Keratinocyte (primary cell): ENCODE data around the gene FAM53B. TPM values are rescaled to one million over a fixed set of nuclear protein-coding genes. Genes with fewer than 3 reads are reported as not detected.

ENCODE experiments used
- DNase-seq: peaks from one replicate; pipeline ENCODE4 v3.0.0-alpha.2; 2011; ENCODE audit warnings: low read depth, missing footprints, low spot score
- FAIRE-seq: peaks from 2 replicates; lab custom pipeline; 2011; peaks lifted over from hg19 to GRCh38; lab: Jason Lieb, UNC
- H2AFZ ChIP-seq: 2 replicates; pipeline ENCODE4 v1.6.0; 2012; ENCODE audit warnings: low read length, control low read depth, inconsistent platforms; ENCODE audit not compliant: control insufficient read depth
- H3K27ac ChIP-seq: 2 replicates; pipeline ENCODE4 v1.5.1; 2011; ENCODE audit warnings: low read length; ENCODE audit not compliant: control insufficient read depth, insufficient read depth
- H3K27me3 ChIP-seq: 3 replicates; pipeline ENCODE4 v1.6.0; 2011; ENCODE audit warnings: low read length; ENCODE audit not compliant: control insufficient read depth, insufficient read depth; ENCODE audit errors: extremely low read depth
- H3K36me3 ChIP-seq, 2 experiments: 2 replicates in 1 of 2; 3 replicates in 1 of 2; pipeline ENCODE4 v1.5.1; 2011; ENCODE audit warnings: low read length in 2 of 2, mild to moderate bottlenecking in 1 of 2; ENCODE audit not compliant: control insufficient read depth in 2 of 2, insufficient read depth in 2 of 2; ENCODE audit errors: extremely low read depth in 1 of 2
- H3K4me1 ChIP-seq: 3 replicates; pipeline ENCODE4 v1.5.1; 2011; ENCODE audit warnings: low read length; ENCODE audit not compliant: control insufficient read depth, insufficient read depth; ENCODE audit errors: extremely low read depth
- H3K4me2 ChIP-seq: 3 replicates; pipeline ENCODE4 v1.6.0; 2011; ENCODE audit warnings: low read depth, low read length; ENCODE audit not compliant: control insufficient read depth, insufficient read depth; ENCODE audit errors: extremely low read depth
- H3K4me3 ChIP-seq, 3 experiments: fragments of 200-600 bp in 1 of 3; sonication (generic) in 1 of 3; 2 replicates in 2 of 3; 3 replicates in 1 of 3; pipeline ENCODE4 v1.5.1; 2011 to 2016; ENCODE audit warnings: low read length in 3 of 3, mild to moderate bottlenecking in 3 of 3, control low read depth in 2 of 3, inconsistent platforms in 1 of 3, low read depth in 1 of 3, mixed read lengths in 1 of 3, mixed run types in 1 of 3, moderate library complexity in 1 of 3; ENCODE audit not compliant: control insufficient read depth in 2 of 3, insufficient read depth in 2 of 3; ENCODE audit errors: extremely low read depth in 1 of 3
- H3K79me2 ChIP-seq: 2 replicates; pipeline ENCODE4 v1.6.0; 2012; ENCODE audit warnings: low read length; ENCODE audit not compliant: control insufficient read depth, insufficient read depth
- H3K9ac ChIP-seq: 3 replicates; pipeline ENCODE4 v1.6.0; 2011; ENCODE audit warnings: low read length; ENCODE audit not compliant: control insufficient read depth, insufficient read depth; ENCODE audit errors: extremely low read depth
- H3K9me1 ChIP-seq: 3 replicates; pipeline ENCODE4 v1.6.0; 2011; ENCODE audit warnings: low read length; ENCODE audit not compliant: control insufficient read depth, insufficient read depth; ENCODE audit errors: extremely low read depth
- H3K9me3 ChIP-seq: 2 replicates; pipeline ENCODE4 v1.5.1; 2012; ENCODE audit warnings: low read depth, low read length; ENCODE audit not compliant: control insufficient read depth
- H4K20me1 ChIP-seq: 3 replicates; pipeline ENCODE4 v1.6.0; 2011; ENCODE audit warnings: low read length; ENCODE audit not compliant: control insufficient read depth, insufficient read depth; ENCODE audit errors: extremely low read depth
- CTCF ChIP-seq, 3 experiments: IDR thresholded peaks in 1 of 3; conservative IDR thresholded peaks in 1 of 3; optimal IDR thresholded peaks in 1 of 3; 2 replicates in 2 of 3; 3 replicates in 1 of 3; pipeline versions ENCODE3 to v1.5.1; 2011; ENCODE audit warnings: low read length in 3 of 3, mild to moderate bottlenecking in 3 of 3, moderate library complexity in 2 of 3, control low read depth in 1 of 3, inconsistent platforms in 1 of 3; ENCODE audit not compliant: insufficient read depth in 2 of 3; ENCODE audit errors: extremely low read depth in 1 of 3
- EZH2 ChIP-seq: IDR thresholded peaks from one replicate; pipeline ENCODE4 v1.6.1; 2012; ENCODE audit warnings: inconsistent platforms, mild to moderate bottlenecking, low read length, moderate library complexity
- dilution Hi-C: fragments of 300-500 bp; cut with MboI; formaldehyde crosslinking; loops from one replicate; pipeline ENCODE4 v1.7.0; 2020; ENCODE audit warnings: low sequenced_read_pairs; ENCODE audit not compliant: extremely low pct_ligation_motif_present
- polyA plus RNA-seq, 5 experiments: library from polyadenylated mRNA; depleted of rRNA in 3 of 5; stranded (reverse) in 3 of 5; stranded (forward) in 1 of 5; unstranded in 1 of 5; fragments of >200 nt; gene quantifications; 1 replicate in 1 of 5; 2 replicates in 3 of 5; 3 replicates in 1 of 5; pipeline versions ENCODE4 v1.2.1 to v1.2.3, GENCODE V29; 2011 to 2012; ENCODE audit warnings: missing spikeins in 2 of 5, low read depth in 1 of 5, low replicate concordance in 1 of 5

The FAM53B gene
- polyA plus RNA-seq, 1 donor (not counting 4 experiments of a cell fraction or from before 2014, with no cell fraction given), result 8.6 TPM

DNA sequence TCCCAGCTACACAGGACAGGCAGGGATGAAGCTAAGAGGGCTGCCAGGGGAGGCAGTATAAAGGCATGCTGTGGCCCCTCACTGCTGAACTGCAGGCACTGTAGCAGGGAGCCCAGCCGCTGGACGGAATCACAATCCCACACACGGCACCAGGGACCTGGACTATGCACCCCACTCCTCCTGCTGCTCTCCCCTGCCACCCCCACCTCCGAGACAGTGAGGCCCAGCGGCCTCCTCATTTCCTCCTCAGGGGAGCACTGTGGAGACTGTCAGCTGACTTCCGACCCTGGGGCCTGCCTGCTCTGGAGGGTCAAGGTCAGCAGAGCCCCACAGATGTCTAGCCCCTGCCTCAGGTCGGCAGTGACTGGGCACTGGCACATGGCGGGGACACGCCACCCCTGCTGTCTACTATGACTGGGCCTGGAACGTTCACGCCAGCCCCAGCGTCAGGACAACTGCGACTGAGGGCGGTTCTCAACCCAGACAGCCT is 92.7 kb downstream of the FAM53B start:
- Histone ChIP-seq H3K79me2 (peaks cover 25% of the 10 kb centered on the region), H3K4me1 (peaks cover 59% of the 10 kb centered on the region), H3K36me3 (peaks cover 0 to 7% of the 10 kb centered on the region in 2 experiments), H3K9me1 (no peaks in the 10 kb centered on the region), H3K4me3 (no peak overlapping the region), H3K27me3 (no peaks in the 10 kb centered on the region), H3K27ac (no peak overlapping the region), H3K9ac (no peak overlapping the region), H3K4me2 (no peak overlapping the region), H2AFZ (no peak overlapping the region), H3K9me3 (no peaks in the 10 kb centered on the region), H4K20me1 (no peaks in the 10 kb centered on the region)
- DNase-seq (no peak), FAIRE-seq (no peak)
- TF ChIP-seq EZH2 (no peak), CTCF (optimal IDR thresholded peaks at IDR 0.05 in 1 of 3, IDR thresholded peaks at IDR 0.05 in 1 of 3, conservative IDR thresholded peaks at IDR 0.05 in 1 of 3; ENCODE audit: extremely low read depth in 1 of 3, insufficient read depth in 2 of 3, low read length in 3 of 3) (no peak)
- dilution Hi-C loops, result no loop called here

DNA sequence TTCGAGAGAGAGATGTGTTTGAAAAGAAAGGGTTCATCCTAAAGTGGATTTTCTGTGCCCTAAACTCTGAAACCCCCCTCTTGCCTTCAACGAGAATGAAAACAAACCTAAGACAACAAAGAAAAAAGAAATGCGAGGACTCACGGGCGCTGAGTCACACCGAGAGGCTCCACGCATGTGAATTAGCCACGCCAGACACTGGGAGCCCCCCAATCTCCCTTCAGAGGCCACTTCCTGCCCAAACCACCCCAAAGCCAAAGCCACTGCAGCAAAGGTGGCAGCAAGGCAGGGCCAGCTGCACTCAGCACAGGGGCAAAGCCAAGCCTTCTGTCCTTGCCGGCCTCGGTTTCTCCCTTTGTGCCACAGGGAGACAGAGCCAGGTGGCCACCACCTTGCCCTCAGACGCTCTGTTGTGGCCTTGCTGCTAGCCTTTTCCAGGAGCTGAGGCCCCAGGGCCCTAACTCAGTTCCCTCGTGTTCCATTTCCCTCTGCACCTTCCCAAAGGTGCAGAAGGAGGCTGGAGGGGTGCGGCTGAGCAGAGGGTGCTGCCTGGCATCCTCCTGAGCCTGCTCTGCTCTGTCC is 93.3 kb downstream of the FAM53B start:
- Histone ChIP-seq H4K20me1 (no peaks in the 10 kb centered on the region), H2AFZ (no peak overlapping the region), H3K27me3 (no peaks in the 10 kb centered on the region), H3K9ac (no peak overlapping the region), H3K4me1 (peaks cover 59% of the 10 kb centered on the region), H3K27ac (no peak overlapping the region), H3K4me3 (no peak overlapping the region), H3K4me2 (no peak overlapping the region), H3K79me2 (peaks cover 27% of the 10 kb centered on the region), H3K9me3 (no peaks in the 10 kb centered on the region), H3K36me3 (peaks cover 0 to 9% of the 10 kb centered on the region in 2 experiments), H3K9me1 (no peaks in the 10 kb centered on the region)
- dilution Hi-C loops, result no loop called here
- TF ChIP-seq EZH2 (no peak), CTCF (optimal IDR thresholded peaks at IDR 0.05 in 1 of 3, IDR thresholded peaks at IDR 0.05 in 1 of 3, conservative IDR thresholded peaks at IDR 0.05 in 1 of 3; ENCODE audit: extremely low read depth in 1 of 3, insufficient read depth in 2 of 3, low read length in 3 of 3) (no peak)
- no peak for FAIRE-seq
- no peak for DNase-seq
